Loucy (cell line): ENCODE data around the gene IL11RA.

Experiments
- H2AFZ ChIP-seq: fragments of 200-600 bp; sonication (generic); 2 replicates; pipeline ENCODE4 v1.6.0; 2016; ENCODE audit warnings: antibody characterized with exemption, mild to moderate bottlenecking, low read length, moderate library complexity
- H3F3A ChIP-seq: fragments of 200-600 bp; 2 replicates; pipeline ENCODE4 v1.6.0; 2016; ENCODE audit warnings: antibody characterized with exemption, low read depth, mild to moderate bottlenecking
- H3K27me3 ChIP-seq: fragments of 200-600 bp; sonication (generic); 2 replicates; pipeline ENCODE4 v1.6.1; 2014; ENCODE audit warnings: low read length, mild to moderate bottlenecking; ENCODE audit not compliant: insufficient read depth, poor library complexity, severe bottlenecking
- H3K36me3 ChIP-seq: fragments of 200-600 bp; sonication (generic); 2 replicates; pipeline ENCODE4 v1.6.1; 2016; ENCODE audit warnings: low read length; ENCODE audit not compliant: insufficient read depth
- H3K4me1 ChIP-seq: fragments of 200-600 bp; sonication (generic); 2 replicates; pipeline ENCODE4 v1.5.1; 2014; ENCODE audit warnings: low read length, mild to moderate bottlenecking; ENCODE audit not compliant: insufficient read depth, poor library complexity, severe bottlenecking
- H3K4me2 ChIP-seq: fragments of 200-600 bp; sonication (generic); 2 replicates; pipeline ENCODE4 v1.6.0; 2014; ENCODE audit warnings: antibody characterized with exemption, low read length, low read depth, mild to moderate bottlenecking; ENCODE audit not compliant: poor library complexity, severe bottlenecking
- H3K4me3 ChIP-seq: fragments of 200-600 bp; sonication (generic); 2 replicates; pipeline ENCODE4 v1.5.1; 2014; ENCODE audit warnings: low read length, mild to moderate bottlenecking, mixed read lengths; ENCODE audit not compliant: poor library complexity, severe bottlenecking
- H3K79me2 ChIP-seq: fragments of 200-600 bp; sonication (generic); 2 replicates; pipeline ENCODE4 v1.6.1; 2014; ENCODE audit warnings: low read length; ENCODE audit not compliant: insufficient read depth
- H3K9ac ChIP-seq: fragments of 200-600 bp; sonication (generic); 2 replicates; pipeline ENCODE4 v1.6.0; 2014; ENCODE audit warnings: mild to moderate bottlenecking, low read depth, low read length, moderate library complexity; ENCODE audit not compliant: poor library complexity, severe bottlenecking
- H3K9me2 ChIP-seq: fragments of 200-600 bp; sonication (generic); replicated peaks from 2 replicates; pipeline ENCODE4 v1.6.1; 2016; ENCODE audit warnings: low read depth, low read length, mixed read lengths
- H3K9me3 ChIP-seq: fragments of 200-600 bp; sonication (generic); 2 replicates; pipeline ENCODE4 v1.6.1; 2014; ENCODE audit warnings: mild to moderate bottlenecking, antibody characterized with exemption, low read length, low read depth; ENCODE audit not compliant: insufficient read depth
- H4K20me1 ChIP-seq: fragments of 200-600 bp; sonication (generic); 2 replicates; pipeline ENCODE4 v1.6.0; 2014; ENCODE audit warnings: antibody characterized with exemption, low read length, mild to moderate bottlenecking; ENCODE audit not compliant: insufficient read depth, poor library complexity, severe bottlenecking
- CTCF ChIP-seq: fragments of 200-600 bp; sonication (generic); conservative IDR thresholded peaks from 2 replicates; pipeline ENCODE4 v1.5.1; 2014; ENCODE audit warnings: mild to moderate bottlenecking, antibody characterized with exemption, low read length
- EZH2phosphoT487 ChIP-seq: fragments of 200-600 bp; IDR thresholded peaks from 2 replicates; pipeline ENCODE4 v1.6.1; 2018; ENCODE audit warnings: antibody characterized with exemption, mild to moderate bottlenecking, moderate library complexity, borderline replicate concordance

IL11RA gene

GRCh38 chr9:34684816-34685215 is 32.8 kb downstream of the IL11RA start:
- TF ChIP-seq EZH2phosphoT487: no peak
- TF ChIP-seq CTCF: no peak
- Histone ChIP-seq H3K9me2 (no peaks in the 10 kb centered on the region), H3K4me2 (no peak overlapping the region), H3K9ac (no peak overlapping the region), H3K4me1 (no peaks in the 10 kb centered on the region), H3K9me3 (no peaks in the 10 kb centered on the region), H4K20me1 (no peaks in the 10 kb centered on the region), H3K36me3 (no peaks in the 10 kb centered on the region), H3K79me2 (no peaks in the 10 kb centered on the region), H2AFZ (no peak overlapping the region), H3K27me3 (no peaks in the 10 kb centered on the region), H3F3A (no peaks in the 10 kb centered on the region), H3K4me3 (no peak overlapping the region)

DNA sequence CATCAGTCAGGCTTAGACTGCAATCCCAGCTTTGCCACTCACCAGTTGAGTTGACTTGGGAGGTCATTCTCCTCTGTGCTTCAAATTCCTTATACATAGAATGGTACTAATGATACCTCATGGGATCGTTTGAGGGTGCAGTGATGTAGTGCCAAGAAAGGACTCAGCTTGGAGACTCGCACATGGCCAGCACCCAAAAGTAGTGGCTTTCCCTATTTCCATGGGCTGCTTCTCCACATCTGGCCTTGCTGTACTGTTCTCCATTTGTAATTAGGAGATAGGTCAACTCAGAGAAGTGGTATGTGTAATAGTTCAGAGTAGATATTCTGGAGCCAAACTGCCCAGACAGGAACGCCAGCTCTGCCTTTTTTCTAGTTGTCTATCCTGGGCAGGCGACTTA is 33.6 kb downstream of the IL11RA start:
- H3K4me1 ChIP-seq: no peaks in the 10 kb centered on the region
- no peak overlapping the region for H2AFZ ChIP-seq
- no peak for TF ChIP-seq CTCF
- H3K4me3 ChIP-seq: no peak overlapping the region
- H4K20me1 ChIP-seq: no peaks in the 10 kb centered on the region
- H3K9ac ChIP-seq: no peak overlapping the region
- H3K9me3 ChIP-seq: no peaks in the 10 kb centered on the region
- no peak overlapping the region for H3K4me2 ChIP-seq
- no peaks in the 10 kb centered on the region for H3K27me3 ChIP-seq
- H3K36me3 ChIP-seq: no peaks in the 10 kb centered on the region
- H3K79me2 ChIP-seq: no peaks in the 10 kb centered on the region
- H3K9me2 ChIP-seq: no peaks in the 10 kb centered on the region
- no peaks in the 10 kb centered on the region for H3F3A ChIP-seq

GRCh38 chr9:34686231-34686630 is 34.2 kb downstream of the IL11RA start:
- H3K4me3 ChIP-seq: no peak overlapping the region
- no peak overlapping the region for H2AFZ ChIP-seq
- no peaks in the 10 kb centered on the region for H3K79me2 ChIP-seq
- no peaks in the 10 kb centered on the region for H3K4me1 ChIP-seq
- H3K36me3 ChIP-seq: no peaks in the 10 kb centered on the region
- no peaks in the 10 kb centered on the region for H3K9me3 ChIP-seq
- no peaks in the 10 kb centered on the region for H3K27me3 ChIP-seq
- H3K9ac ChIP-seq: no peak overlapping the region
- H4K20me1 ChIP-seq: no peaks in the 10 kb centered on the region
- H3F3A ChIP-seq: no peaks in the 10 kb centered on the region
- no peak overlapping the region for H3K4me2 ChIP-seq
- TF ChIP-seq EZH2phosphoT487: no peak
- TF ChIP-seq CTCF: no peak
- H3K9me2 ChIP-seq: no peaks in the 10 kb centered on the region
